ENCODE data around the gene KRT5.
"Not testable (repeated sequence)": the region's sequence is repeated elsewhere in the genome, so short reads cannot be mapped to it uniquely, and the experiment has no call there.

Gene KRT5

GRCh38 chr12:52521175-52521567 is 977 bp upstream of the KRT5 start:
- DNase-seq (ENCODE audit: low read depth in 2 of 2): no peak

GRCh38 chr12:52519387-52519703 is 849 bp downstream of the KRT5 start:
- no peak for DNase-seq (ENCODE audit: low read depth in 2 of 2)

- DNase-seq (ENCODE audit: low read depth in 2 of 2): no peak
Observed at GRCh38 chr12:52518574-52519386, 1.4 kb downstream of the KRT5 start.

GRCh38 chr12:52517888-52518287 is 2.3 kb downstream of the KRT5 start:
- no peak for DNase-seq (ENCODE audit: low read depth in 2 of 2)

- no peak for DNase-seq (ENCODE audit: low read depth in 2 of 2)
Observed at GRCh38 chr12:52517005-52517835, 3.0 kb downstream of the KRT5 start.

GRCh38 chr12:52515927-52516831 is 4.0 kb downstream of the KRT5 start:
- DNase-seq (ENCODE audit: low read depth in 2 of 2): no peak

- DNase-seq (ENCODE audit: low read depth in 2 of 2): no peak
Observed at GRCh38 chr12:52515319-52515646, 4.9 kb downstream of the KRT5 start.

- no peak for DNase-seq (ENCODE audit: low read depth in 2 of 2)
Observed at GRCh38 chr12:52514471-52515318, 5.5 kb downstream of the KRT5 start.

GRCh38 chr12:52513736-52514135 is 6.5 kb downstream of the KRT5 start:
- no peak for DNase-seq (ENCODE audit: low read depth in 2 of 2)

GRCh38 chr12:52508211-52508610 is 12.0 kb downstream of the KRT5 start:
- no peak for DNase-seq (ENCODE audit: low read depth in 2 of 2)

- no peak for DNase-seq (ENCODE audit: low read depth in 2 of 2)
Observed at GRCh38 chr12:52506858-52507715, 13.1 kb downstream of the KRT5 start.

GRCh38 chr12:52502877-52503276 is 17.3 kb downstream of the KRT5 start:
- no peak for DNase-seq (ENCODE audit: low read depth in 2 of 2)

- DNase-seq (ENCODE audit: low read depth in 2 of 2): no peak
Observed at GRCh38 chr12:52501490-52501889, 18.7 kb downstream of the KRT5 start.

- not testable (repeated sequence) for DNase-seq (ENCODE audit: low read depth in 2 of 2)
Observed at GRCh38 chr12:52500574-52500973, 19.6 kb downstream of the KRT5 start.

- no peak for DNase-seq (ENCODE audit: low read depth in 2 of 2)
Observed at GRCh38 chr12:52499806-52500560, 20.2 kb downstream of the KRT5 start.

- no peak for DNase-seq (ENCODE audit: low read depth in 2 of 2)
Observed at GRCh38 chr12:52498946-52499345, 21.2 kb downstream of the KRT5 start.

- no peak for DNase-seq (ENCODE audit: low read depth in 2 of 2)
Observed at GRCh38 chr12:52497975-52498374, 22.2 kb downstream of the KRT5 start.

- DNase-seq (ENCODE audit: low read depth in 2 of 2): no peak
Observed at GRCh38 chr12:52496590-52497071, 23.6 kb downstream of the KRT5 start.

GRCh38 chr12:52496054-52496453 is 24.1 kb downstream of the KRT5 start:
- no peak for DNase-seq (ENCODE audit: low read depth in 2 of 2)
